G401.6 (cell line): ENCODE measurements around the gene AAMP.
"Not testable (repeated sequence)": the region's sequence is repeated elsewhere in the genome, so short reads cannot be mapped to it uniquely, and the experiment has no call there.

Experiments used
- FAIRE-seq: peaks from 2 replicates; lab custom pipeline; 2012; peaks lifted over from hg19 to GRCh38; lab: Jason Lieb, UNC

The AAMP gene

DNA sequence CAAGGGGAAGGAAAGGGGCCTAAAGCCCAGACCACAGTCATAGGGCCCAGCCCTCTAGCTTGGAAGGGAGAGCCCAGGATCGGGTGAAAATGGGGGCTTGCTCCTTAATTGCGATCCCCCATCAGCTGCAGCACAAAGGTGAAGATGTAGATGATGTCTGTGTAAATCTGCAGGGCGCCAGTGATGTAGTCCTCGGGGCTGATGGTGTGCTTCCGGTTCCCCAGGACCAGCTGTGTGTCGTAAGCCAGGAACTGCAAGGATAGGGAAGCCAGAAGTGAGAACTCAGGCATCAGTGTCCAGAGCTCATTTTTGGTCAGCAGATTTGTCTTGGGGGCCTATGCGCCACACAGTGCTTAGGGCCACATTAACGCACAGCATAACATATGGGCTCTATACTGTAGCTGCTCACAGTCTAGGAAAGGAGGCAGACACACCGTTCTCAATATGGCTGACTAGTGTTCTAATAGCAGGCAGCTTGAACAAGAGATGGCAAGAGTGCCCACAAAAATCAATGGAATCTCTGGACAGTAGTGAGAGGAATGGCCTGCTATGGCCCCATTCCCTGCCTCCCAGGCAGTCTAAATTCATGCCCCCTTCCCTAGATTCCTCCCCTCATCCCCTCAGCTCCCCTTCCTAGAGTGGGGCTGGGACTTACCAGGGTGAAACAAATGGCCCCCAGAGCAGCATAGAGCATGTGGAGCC lies 5.6 kb upstream of the AAMP start:
- no peak for FAIRE-seq

DNA sequence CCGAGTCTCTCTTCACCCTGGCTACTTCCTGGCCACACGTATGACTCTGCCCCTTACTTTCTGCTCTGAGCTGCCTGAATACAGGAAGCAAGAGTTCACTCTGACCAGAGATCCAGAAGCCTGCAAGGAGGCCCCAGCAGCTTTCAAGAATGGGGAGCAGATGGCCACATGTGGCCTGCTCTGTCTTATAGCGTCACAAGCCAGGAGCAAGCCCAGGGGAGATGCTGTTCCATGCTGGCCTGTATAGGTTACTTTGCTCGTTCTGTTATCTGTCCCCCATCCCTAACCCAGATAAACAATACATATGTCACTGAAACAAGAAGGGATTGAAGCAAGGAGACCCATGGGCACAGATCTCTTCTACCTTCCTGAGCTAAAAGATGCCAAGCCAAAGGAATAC lies 4.6 kb upstream of the AAMP start:
- FAIRE-seq: no peak

DNA sequence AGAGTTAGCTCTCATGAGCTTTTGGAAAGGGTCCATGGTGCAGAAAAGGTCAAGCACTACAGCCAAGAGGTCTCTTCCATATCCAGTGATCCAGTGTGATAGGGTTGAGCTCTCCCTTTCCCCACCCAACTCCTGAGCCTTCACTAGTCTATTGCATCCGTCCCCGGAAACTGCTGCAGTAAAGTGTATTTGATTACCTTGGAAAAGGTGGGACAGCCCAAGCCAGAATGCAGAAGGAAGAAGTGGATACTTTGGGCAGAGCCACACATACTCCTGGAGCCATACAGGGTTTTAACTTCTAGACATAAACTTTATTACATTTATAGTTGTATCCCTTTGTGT lies 3.9 kb upstream of the AAMP start:
- no peak for FAIRE-seq

DNA sequence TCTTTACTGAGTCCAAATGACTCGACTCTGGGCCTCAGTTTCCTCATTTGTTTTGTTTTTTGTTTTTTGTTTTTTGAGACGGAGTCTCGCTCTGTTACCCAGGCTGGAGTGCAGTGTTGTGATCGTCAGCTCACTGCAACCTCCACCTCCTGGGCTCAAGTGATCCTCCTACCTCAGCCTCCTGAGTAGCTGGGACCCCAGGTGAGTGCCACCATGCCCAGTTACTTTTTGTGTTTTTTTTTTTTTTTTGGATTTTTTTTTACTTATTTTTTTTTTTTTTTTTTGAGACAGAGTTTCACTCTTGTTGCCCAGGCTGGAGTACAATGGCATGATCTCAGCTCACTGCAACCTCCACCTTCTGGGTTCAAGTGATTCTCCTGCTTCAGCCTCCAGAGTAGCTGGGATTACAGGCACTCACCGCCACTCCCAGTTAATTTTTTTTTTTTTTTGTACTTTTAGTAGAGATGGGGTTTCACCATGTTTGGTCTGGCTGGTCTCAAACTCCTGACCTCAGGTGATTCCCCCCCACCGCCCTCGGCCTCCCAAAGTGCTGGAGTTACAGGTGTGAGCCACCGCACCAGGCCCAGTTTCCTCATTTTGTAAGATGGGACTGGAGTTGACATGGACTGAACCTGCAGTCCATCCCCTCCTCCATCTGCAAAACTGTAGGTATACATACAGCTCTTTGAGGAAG lies 3.4 kb upstream of the AAMP start:
- not testable (repeated sequence) for FAIRE-seq

DNA sequence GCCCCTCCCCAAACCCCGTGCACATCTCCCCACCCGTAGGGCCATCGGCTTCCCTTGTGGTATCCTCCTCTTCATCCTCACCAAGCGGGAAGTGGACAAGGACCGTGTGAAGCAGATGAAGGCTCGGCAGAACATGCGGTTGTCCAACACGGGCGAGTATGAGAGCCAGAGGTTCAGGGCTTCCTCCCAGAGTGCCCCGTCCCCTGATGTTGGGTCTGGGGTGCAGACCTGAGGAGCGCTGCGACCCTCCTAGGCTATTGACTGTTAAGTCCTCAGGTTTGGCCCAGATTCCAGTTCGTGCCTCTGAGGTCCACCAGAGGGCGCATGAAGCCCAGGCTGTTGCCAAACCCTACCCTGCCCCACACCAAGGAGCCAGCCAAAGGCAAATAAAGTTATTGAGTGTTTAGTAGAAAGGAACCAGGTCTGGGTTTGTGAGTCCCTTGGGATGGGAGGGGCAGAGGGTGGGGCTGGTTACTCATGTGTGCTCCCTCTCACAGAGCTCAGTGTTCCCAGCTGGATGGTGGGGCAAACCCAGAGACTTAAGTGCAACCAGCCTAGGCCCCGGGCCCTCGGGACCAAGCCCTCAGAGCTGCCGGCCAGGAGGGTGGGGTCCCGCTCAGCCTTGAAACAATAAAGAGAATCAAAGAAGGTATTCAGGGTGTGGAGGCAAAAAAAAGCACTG lies 2.7 kb upstream of the AAMP start:
- peak; percentile 76 for FAIRE-seq

DNA sequence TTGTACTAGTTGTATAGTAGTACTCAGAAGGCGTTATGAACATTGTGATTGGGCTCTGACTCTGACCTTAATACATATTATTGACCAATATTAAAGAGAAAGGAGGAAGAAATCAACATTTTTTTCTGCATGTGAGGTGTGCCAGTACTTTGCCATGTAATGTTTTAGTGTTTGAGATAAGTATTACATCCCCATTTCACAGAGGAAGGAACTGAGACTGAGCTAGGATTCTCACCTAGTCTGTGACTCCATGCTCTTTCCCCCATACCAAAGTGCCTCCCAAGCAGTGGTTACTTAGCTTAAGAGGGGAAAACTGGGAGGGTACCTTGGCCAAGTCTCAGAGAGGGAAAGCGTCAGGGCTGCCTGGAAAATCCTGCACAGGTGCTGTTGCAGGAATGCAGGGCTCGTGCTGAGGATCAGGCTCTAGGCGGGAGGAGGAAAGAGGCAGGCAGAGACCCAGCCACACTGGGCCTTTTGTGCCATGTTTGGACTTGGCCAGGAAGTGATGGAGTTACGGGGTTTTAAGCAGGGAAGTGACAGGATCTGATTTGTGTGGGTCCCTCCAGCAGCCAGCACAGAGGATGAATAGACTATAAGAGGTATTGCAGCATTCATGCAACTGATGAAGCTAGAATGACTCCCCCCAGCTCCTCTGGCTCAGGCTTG lies 2.1 kb upstream of the AAMP start:
- FAIRE-seq: no peak

DNA sequence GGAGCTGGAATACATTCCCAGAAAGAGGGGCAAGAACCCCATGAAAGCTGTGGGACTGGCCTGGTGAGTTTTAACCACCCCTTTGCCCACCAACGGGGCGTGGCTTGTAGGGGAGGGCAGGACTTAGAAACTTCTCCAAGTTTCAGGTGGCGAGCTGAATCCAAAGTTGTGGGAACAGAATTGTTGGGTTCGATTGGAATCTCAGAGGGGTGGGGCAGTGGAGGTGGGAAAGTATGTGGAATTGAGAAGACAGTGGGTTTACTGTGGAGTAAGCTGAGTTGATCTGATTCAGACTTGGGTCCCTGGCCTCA lies 1.5 kb upstream of the AAMP start:
- FAIRE-seq: no peak

DNA sequence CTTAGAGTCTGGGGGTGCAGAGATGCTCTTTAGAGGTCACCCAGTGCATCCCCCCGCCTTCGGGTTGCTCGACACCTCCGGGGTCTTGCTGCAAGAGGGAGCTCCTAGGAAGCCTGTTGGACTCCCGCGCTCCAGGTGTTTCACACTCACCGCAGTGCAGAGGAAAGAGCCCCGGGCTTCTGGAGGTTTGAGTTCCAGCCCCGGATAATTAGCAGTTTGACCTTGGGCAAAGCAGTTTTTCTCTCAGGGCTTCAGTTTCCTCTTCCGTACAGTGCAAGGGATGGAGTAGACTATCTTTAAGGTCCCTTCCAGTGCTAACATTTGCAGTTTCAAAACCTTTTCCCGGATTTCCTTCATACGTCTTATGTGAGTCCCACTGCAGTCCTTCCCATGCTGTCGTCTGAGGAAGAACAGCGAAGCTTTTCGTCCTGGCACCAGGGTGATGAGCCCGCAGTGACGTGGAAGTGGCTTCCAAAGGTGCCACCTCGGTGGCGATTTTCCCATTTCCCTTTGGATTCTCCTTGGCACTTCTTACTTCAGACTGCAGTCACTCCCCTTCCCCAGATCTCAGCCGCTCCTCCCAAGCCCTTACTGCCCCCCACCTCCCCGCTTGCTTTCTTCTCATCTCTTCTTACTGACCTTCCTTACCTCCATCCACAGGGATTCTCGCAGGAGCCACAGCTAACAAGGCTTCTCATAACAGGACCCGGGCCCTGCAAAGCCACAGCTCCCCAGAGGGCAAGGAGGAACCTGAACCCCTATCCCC lies 967 bp upstream of the AAMP start:
- no peak for FAIRE-seq

DNA sequence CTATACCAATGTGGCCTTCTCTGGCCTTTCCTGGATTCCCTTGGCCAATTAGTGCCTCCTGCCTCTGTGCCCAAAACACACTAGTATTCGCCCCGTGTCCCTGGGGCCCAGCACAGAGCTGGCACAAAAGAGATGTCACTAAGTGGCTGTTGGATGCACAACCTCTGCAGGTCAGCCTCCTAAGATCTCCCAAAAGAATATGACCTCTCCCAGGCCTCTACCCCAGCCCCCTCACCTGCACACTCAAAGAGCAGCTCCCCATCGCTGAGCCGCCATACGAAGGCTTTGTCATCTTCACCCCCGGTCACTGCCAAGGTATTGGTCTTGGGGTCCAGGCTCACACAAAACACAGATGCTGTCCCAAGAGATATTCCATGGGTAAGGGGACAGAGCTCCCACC lies 2.7 kb downstream of the AAMP start:
- no peak for FAIRE-seq

DNA sequence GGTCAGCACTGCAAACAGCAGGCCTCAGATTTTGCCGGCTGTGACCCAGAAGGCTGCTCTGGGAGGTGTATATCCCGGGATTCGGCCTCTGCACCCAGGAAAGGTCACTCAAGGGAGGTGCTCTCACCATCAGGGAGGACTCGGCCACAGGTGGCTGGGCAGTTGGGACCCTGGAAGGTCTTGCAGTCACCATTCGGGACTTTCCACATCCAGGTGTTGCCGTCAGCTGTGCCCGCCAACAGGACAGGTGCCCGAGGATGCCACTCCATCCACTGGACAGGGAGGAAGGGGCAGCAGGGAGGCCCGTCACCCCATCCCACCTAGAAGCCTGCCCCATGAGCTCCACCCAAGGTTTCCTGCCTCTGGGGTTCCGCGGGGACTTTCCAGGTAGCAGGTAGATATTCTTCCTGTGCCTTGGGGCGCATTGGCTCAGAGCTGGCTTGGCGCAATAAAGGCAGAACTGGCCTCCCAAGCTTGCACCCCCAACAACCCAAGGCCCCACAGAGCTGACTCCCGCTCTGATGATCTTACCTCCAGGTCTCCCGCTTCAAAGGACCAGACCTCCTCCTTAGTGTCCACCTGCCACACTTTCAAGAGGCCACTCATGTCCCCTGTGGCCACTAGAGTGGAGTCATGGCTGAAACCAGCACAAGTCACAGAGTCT lies 3.5 kb downstream of the AAMP start:
- no peak for FAIRE-seq

DNA sequence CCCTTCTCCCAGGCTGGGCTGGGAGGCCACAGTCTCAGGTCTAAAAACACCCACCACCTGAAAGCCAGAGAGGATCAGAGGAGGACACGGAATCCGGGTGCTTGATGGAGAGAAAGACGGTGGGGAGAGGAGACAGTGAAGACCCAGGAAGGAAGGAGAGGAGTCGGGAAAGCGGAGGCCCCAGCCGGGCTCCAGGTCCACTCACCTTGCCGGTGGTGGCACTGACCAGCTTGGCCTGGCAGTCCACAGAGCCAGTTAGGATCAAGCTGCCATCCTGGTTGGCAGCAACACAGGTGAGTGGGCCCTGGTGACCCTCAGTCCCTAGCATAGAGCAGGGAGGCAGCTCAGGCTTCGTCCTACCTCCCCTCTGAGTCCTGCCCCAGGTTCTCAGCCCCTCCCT lies 4.3 kb downstream of the AAMP start:
- FAIRE-seq: no peak

DNA sequence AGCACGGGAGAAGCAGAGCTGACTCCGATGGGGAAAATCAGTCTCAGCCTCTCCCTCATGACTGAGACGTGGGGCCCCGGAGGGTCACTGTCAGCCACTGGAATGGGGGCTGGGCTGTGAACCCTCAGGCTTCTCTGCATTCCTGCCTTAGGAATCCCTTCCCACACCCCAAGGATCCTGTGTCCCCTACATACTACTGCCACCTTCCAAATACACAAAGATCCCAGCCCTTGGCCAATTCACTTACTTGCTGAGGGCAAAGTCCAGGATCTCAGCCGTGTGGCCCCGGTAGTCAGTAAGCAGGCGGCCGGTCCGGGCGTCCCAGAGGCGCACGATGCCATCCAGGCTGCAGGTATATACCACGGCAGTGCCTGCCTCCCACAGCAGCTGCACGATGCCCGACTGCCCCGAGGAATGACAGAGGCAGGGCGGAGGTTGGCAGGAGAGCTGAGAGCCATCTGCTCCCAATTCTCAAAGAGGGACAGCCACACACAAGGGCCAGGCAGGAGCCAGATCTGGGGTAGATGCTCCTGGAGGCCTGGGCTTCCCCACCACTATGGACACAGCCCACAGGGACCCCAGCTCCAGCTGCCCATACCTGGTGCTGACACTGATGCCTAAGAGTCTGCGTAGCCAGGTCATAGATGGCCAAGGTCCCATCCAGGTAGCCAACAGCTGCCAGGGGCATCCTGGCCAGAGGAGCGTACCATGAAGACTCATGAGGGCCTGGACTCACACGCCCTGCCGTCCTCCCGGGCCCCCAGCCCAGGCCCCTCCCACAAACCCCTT lies 5.0 kb downstream of the AAMP start:
- FAIRE-seq: no peak

DNA sequence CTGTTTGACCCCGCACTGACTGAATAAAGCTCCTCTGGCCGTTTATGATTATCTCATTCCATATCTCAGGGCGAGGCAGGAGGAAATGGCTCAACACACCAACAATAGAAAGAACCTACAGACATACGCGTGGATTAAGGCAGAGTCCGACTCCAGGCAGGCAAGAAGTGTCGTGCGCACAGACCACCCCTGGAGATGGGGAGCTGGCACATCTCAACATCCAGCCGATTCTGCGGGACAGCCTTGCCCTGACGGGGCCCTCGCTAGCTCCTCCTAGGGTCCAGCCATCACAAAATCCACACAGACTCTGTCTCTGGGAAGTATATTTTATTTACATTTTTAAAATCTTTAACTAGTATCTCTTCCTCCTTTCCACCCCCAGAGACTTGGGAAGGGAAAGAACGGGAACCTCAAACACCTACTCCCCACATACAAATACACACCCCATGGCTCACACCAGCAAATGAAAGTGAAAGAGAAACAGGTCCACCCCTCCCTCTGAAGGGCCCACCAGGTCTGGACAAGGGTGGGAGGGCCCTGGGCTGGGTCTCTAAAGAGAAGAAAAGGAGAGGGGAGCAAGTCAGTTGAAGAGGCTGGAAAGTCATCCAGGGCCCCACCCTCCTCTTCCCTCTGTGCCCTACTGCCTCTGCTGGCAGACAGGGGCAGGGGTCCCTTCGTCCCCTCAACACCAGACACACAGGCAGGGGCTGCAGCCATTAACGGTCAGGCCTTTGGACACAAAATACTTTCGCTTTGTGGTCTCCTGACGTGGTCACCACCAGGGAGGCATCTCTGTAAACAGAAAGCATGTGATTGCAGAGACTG lies 5.9 kb downstream of the AAMP start:
- no peak for FAIRE-seq

DNA sequence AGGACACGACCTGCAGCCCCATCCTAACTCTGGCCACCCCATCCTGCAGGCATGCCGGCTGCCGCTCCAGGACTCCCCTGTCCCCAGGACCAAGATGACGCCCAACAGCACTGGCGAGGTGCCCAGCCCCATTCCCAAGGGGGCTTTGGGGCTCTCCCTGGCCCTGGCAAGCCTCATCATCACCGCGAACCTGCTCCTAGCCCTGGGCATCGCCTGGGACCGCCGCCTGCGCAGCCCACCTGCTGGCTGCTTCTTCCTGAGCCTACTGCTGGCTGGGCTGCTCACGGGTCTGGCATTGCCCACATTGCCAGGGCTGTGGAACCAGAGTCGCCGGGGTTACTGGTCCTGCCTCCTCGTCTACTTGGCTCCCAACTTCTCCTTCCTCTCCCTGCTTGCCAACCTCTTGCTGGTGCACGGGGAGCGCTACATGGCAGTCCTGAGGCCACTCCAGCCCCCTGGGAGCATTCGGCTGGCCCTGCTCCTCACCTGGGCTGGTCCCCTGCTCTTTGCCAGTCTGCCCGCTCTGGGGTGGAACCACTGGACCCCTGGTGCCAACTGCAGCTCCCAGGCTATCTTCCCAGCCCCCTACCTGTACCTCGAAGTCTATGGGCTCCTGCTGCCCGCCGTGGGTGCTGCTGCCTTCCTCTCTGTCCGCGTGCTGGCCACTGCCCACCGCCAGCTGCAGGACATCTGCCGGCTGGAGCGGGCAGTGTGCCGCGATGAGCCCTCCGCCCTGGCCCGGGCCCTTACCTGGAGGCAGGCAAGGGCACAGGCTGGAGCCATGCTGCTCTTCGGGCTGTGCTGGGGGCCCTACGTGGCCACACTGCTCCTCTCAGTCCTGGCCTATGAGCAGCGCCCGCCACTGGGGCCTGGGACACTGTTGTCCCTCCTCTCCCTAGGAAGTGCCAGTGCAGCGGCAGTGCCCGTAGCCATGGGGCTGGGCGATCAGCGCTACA lies 7.0 kb downstream of the AAMP start:
- no peak for FAIRE-seq

DNA sequence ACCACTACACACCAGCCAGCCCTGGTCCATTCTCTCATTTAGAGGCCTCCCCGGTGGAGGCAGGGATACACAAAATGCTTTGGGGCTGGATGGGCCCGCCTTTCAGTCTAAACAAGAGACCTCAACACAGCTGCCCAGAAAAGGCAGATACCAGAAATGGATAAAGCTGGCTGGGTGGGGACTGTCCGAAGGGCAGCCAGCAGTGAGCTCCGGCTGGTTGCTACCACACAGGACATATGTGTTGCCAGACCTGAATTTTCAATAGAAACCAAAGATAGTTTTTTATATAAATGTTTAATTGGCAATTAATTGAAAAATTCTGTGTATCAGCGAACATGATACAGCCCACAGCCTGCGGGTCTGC lies 7.7 kb downstream of the AAMP start:
- no peak for FAIRE-seq

DNA sequence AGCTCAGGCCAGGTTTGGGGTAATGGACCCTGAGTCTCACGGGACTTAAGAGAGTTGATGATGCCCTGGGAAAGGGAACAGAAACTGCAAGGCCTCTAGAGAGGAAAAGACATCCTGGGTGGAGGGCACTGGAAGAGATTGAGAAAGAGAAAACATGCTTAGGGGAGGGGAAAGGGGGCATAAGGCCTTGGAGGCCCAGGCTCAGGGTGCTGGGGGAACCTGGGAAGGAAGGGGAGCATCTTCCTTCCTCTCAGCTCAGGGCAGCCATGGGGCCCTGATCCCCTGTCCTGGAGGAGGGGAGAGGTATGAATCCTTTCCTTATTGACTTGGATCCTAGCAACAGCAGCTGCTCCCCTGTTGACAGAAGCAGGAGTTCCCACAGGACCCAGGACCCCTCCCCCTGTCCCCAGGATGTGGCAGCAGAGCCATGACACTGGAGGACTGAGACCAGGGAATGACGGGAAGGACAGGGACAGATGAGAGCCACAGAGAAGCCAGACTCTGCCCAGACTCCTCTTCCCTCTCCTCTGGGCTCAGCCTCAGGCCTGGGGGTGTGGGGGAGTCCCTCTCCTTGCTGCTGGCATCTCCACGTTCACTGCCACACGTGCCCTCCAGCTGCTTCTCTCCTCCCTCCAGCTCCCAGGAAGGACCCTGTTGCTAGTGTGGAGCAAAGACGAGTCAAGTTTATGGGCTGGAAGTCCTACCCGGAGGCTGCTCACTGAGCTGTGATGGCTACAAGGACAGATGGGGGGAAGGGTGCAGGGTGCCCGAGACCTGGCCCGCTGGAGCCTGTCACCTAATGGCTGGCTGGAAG lies 8.3 kb downstream of the AAMP start:
- FAIRE-seq: no peak

DNA sequence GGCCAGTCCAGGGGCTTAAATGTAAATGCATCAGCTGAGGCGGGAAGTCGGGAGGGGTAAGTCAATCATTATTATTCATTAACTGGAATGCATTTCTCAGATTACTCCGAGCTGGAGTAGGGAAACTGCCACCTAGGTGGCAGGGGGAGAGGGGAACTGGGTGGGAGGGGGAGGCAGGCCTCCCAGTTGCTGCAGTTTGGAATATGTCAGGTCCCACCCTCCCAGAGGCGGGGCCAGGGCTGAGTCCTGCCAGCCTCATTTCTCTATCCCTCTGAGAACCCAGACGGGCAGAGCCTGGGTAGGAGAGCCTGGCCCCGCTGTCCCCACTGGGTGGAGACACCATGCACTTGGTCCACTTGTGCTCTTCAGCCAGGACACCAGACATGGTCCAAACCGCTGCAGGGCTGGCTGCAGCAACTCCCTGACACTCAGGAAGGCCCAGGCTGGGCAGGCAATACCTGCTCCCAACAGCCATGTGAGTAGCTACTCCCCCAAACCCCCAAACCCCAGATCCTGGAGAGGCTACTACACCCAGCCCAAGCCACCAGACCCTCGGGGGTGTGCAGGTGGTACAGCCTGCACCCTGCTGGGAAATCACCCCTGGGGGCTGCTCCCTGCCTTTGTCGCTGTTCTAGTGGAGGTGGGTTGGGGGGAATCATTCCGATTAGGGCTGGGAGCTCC lies 9.1 kb downstream of the AAMP start, which contains the start of gene GPBAR1:
GPBAR1 (plus strand) TSS at position 274 of the 681 bp plus-strand sequence. CDS start 1,710 bp downstream, outside the sequence.
- FAIRE-seq: no peak

DNA sequence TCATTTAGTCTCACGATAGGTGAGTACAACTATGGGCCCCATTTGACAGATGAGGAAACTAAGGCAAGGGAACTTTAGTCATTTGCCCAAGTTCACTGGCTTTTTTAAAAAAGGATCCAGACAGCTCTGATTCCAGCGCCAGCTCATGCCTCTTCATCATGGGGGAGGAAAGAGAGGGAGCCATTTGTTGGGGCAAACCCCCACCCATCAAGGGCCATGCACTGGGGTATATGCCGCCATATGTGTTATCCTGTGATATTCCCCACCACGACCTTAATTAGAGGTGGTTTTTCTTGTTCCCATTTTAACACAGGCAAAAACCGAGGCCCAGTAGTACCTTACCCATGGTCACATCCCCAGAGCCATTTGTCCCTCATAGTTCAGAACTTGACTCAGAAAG lies 9.8 kb downstream of the AAMP start:
- FAIRE-seq: no peak
